PC-9 (cell line): ENCODE measurements around the gene RRP1. TPM values are rescaled to one million over a fixed set of nuclear protein-coding genes. Genes with fewer than 3 reads are reported as not detected.
A peak's percentile ranks its signal among the peaks of the same experiment; 100 is the strongest.

Experiments used
- Bru-seq: library from RNA; stranded (reverse); fragments of 400-500 nt; gene quantifications from one replicate; lab custom pipeline; 2021; lab: Mats Ljungman, UMichigan
- BruChase-seq, 2 experiments: library from RNA; stranded (reverse); fragments of 400-500 nt; gene quantifications; one replicate each; lab custom pipeline; 2021; lab: Mats Ljungman, UMichigan
- BruUV-seq: library from RNA; stranded (reverse); fragments of 400-500 nt; replicated peaks from 2 replicates; lab custom pipeline; 2021; lab: Mats Ljungman, UMichigan
- CTCF ChIA-PET: fragments of 300-600 bp; sonication (Branson Sonifier 250); formaldehyde crosslinking; loops from one replicate; lab custom pipeline; 2022; ENCODE audit warnings: antibody characterized with exemption; lab: Charles Lee
- POLR2A ChIA-PET: fragments of 300-600 bp; sonication (Branson Sonifier 250); formaldehyde crosslinking; loops from one replicate; lab custom pipeline; 2022; ENCODE audit warnings: antibody characterized with exemption; ENCODE audit not compliant: unreplicated experiment; lab: Charles Lee
- DNase-seq, 2 experiments: peaks; one replicate each; pipeline versions ENCODE4 v3.0.0 to v3.0.0-alpha.2; 2015 to 2022; ENCODE audit warnings: mixed read lengths in 1 of 2
- H2AFZ ChIP-seq: fragments of 200-600 bp; sonication (generic); 2 replicates; pipeline ENCODE4 v1.8.1; 2017; ENCODE audit warnings: antibody characterized with exemption
- H3F3A ChIP-seq: fragments of 200-600 bp; sonication (generic); 2 replicates; pipeline ENCODE4 v1.8.1; 2017; ENCODE audit warnings: antibody characterized with exemption, mild to moderate bottlenecking, low read depth; ENCODE audit not compliant: insufficient read depth
- H3K27ac ChIP-seq: fragments of 200-600 bp; sonication (generic); 2 replicates; pipeline ENCODE4 v1.6.1; 2016; ENCODE audit warnings: mixed run types
- H3K27me3 ChIP-seq: fragments of 200-600 bp; sonication (generic); 2 replicates; pipeline ENCODE4 v1.6.1; 2016; ENCODE audit warnings: low read depth, mixed run types; ENCODE audit not compliant: insufficient read depth
- H3K36me3 ChIP-seq: fragments of 200-600 bp; sonication (generic); 2 replicates; pipeline ENCODE4 v1.6.1; 2016; ENCODE audit warnings: low read depth, mixed run types
- H3K4me1 ChIP-seq: fragments of 200-600 bp; sonication (generic); replicated peaks from 2 replicates; pipeline ENCODE4 v1.6.1; 2016; ENCODE audit warnings: mixed run types; ENCODE audit not compliant: insufficient read depth
- H3K4me2 ChIP-seq: fragments of 200-600 bp; sonication (generic); 2 replicates; pipeline ENCODE4 v1.6.1; 2017; ENCODE audit warnings: mixed run types
- H3K4me3 ChIP-seq: fragments of 200-600 bp; sonication (generic); 2 replicates; pipeline ENCODE4 v1.6.1; 2016; ENCODE audit warnings: mixed run types
- H3K79me2 ChIP-seq: fragments of 200-600 bp; sonication (generic); 2 replicates; pipeline ENCODE4 v1.6.1; 2017; ENCODE audit warnings: low read depth, mixed run types
- H3K9me2 ChIP-seq: fragments of 200-600 bp; sonication (generic); 2 replicates; pipeline ENCODE4 v1.8.1; 2017; ENCODE audit warnings: mild to moderate bottlenecking; ENCODE audit not compliant: insufficient read depth
- H3K9me3 ChIP-seq: fragments of 200-600 bp; sonication (generic); 2 replicates; pipeline ENCODE4 v1.8.1; 2016; ENCODE audit warnings: low read depth; ENCODE audit not compliant: insufficient read depth
- H4K20me1 ChIP-seq: fragments of 200-600 bp; sonication (generic); 2 replicates; pipeline ENCODE4 v1.8.1; 2017; ENCODE audit not compliant: insufficient read depth
- CTCF ChIP-seq: fragments of 200-600 bp; sonication (generic); conservative IDR thresholded peaks from 2 replicates; pipeline ENCODE4 v1.6.1; 2017; ENCODE audit warnings: mixed run types, antibody characterized with exemption, mild to moderate bottlenecking, moderate library complexity
- EZH2 ChIP-seq: fragments of 200-600 bp; sonication (generic); IDR thresholded peaks from 2 replicates; pipeline ENCODE4 v1.8.0; 2017; ENCODE audit warnings: antibody characterized with exemption, low read depth
- intact Hi-C: fragments of 100-400 bp; cut with micrococcal nuclease; formaldehyde crosslinking; loops from one replicate; pipeline ENCODE4 v1.10.0; 2022; ENCODE audit not compliant: unreplicated experiment
- long read RNA-seq: library from polyadenylated mRNA; stranded (forward); transcript quantifications from one replicate; pipeline ENCODE4 v2.0.0, GENCODE V29; 2022
- total RNA-seq: library from RNA; stranded (reverse); gene quantifications from 2 replicates; pipeline ENCODE4 v1.2.3, GENCODE V29; 2021

Gene RRP1
- total RNA-seq, result 24.9 and 28.0 TPM in 2 replicates
- percentile 71 among the genes with signal in this experiment for Bru-seq, nascent RNA
- percentile 76 among the genes with signal in this experiment for BruChase-seq, experiment 1, labeled RNA remaining after a 2-hour chase
- percentile 81 among the genes with signal in this experiment for BruChase-seq, experiment 2, labeled RNA remaining after a 6-hour chase
- long read RNA-seq, transcript RRP1-207 (13 exons, 3,022 nt), result major isoform, 53 of 67 reads
- long read RNA-seq, partial matches to known transcripts, result 4 of 67 reads
- long read RNA-seq, other reads (novel, unspliced or antisense), result 10 of 67 reads

- H3K27ac ChIP-seq, result peak within 1 kb of the TSS; percentile 81
- H4K20me1 ChIP-seq, result peaks cover 7% of the 10 kb centered on the region
- TF ChIP-seq CTCF (peak; percentile 83), EZH2 (no peak)
- ChIA-PET CTCF (interaction anchor here (1.8 kb wide), 1 partner anchor 9 kb away, joined by 6 read pairs; no protein-coding TSS in a partner anchor), POLR2A (no interaction called here)
- peaks cover 8% of the 10 kb centered on the region; the same call in 1 of the 2 replicates for H3K36me3 ChIP-seq
- intact Hi-C loops, result loop anchor here (1.0 to 10.0 kb wide), 5 partner anchors 10 to 135 kb away; partner anchors contain the start of genes HSF2BP and RRP1B
- peaks cover 15% of the 10 kb centered on the region for H3K4me1 ChIP-seq
- H3F3A ChIP-seq, result peaks cover 4% of the 10 kb centered on the region; the same call in 1 of the 2 replicates
- H3K27me3 ChIP-seq, result no peaks in the 10 kb centered on the region
- H3K4me3 ChIP-seq, result peak within 1 kb of the TSS; percentile 94
- H3K79me2 ChIP-seq, result peaks cover 51% of the 10 kb centered on the region
- peak within 1 kb of the TSS; percentile 80 for H3K4me2 ChIP-seq
- no TSS peak for BruUV-seq
- peak within 1 kb of the TSS; percentile 75; the same call in 1 of the 2 replicates for H2AFZ ChIP-seq
- H3K9me3 ChIP-seq, result no peaks in the 10 kb centered on the region
- H3K9me2 ChIP-seq, result no peaks in the 10 kb centered on the region
- DNase-seq, result peak; percentile 56 to 93
These were observed at the start of gene RRP1 for GRCh38 chr21:43789276-43790009. Gene RRP1, plus strand, starts transcription at chr21:43789577. Its CDS starts 53 bp downstream, at chr21:43789630.

- Histone ChIP-seq H3K27me3 (no peaks in the 10 kb centered on the region), H3K27ac (no peak overlapping the region), H3K4me1 (no peaks in the 10 kb centered on the region), H3K4me2 (no peak overlapping the region), H4K20me1 (peaks cover 8% of the 10 kb centered on the region; the same call in 1 of the 2 replicates), H3K9me3 (no peaks in the 10 kb centered on the region), H3K79me2 (peaks cover 23% of the 10 kb centered on the region), H2AFZ (no peak overlapping the region), H3K36me3 (no peaks in the 10 kb centered on the region), H3K9me2 (no peaks in the 10 kb centered on the region), H3K4me3 (no peak overlapping the region), H3F3A (peaks cover 13% of the 10 kb centered on the region; the same call in 1 of the 2 replicates)
- TF ChIP-seq CTCF (no peak), EZH2 (no peak)
- no TSS peak for BruUV-seq
- no peak for DNase-seq
- ChIA-PET POLR2A (interaction anchor here (0.7 kb wide), 1 partner anchor 847 kb away, joined by 5 read pairs; the partner anchor contains the start of gene NDUFV3), CTCF (interaction anchor here (0.8 kb wide), 1 partner anchor 11 kb away, joined by 5 read pairs; no protein-coding TSS in a partner anchor)
- intact Hi-C loops, result no loop called here
These were observed 49.5 kb upstream of the RRP1 start for GRCh38 chr21:43739621-43740435.
